Loucy (cell line): Measurements from ENCODE around the gene SRBD1.

Experiments used
- H2AFZ ChIP-seq: fragments of 200-600 bp; sonication (generic); 2 replicates; pipeline ENCODE4 v1.6.0; 2016; ENCODE audit warnings: antibody characterized with exemption, mild to moderate bottlenecking, low read length, moderate library complexity
- H3F3A ChIP-seq: fragments of 200-600 bp; 2 replicates; pipeline ENCODE4 v1.6.0; 2016; ENCODE audit warnings: antibody characterized with exemption, low read depth, mild to moderate bottlenecking
- H3K27me3 ChIP-seq: fragments of 200-600 bp; sonication (generic); 2 replicates; pipeline ENCODE4 v1.6.1; 2014; ENCODE audit warnings: low read length, mild to moderate bottlenecking; ENCODE audit not compliant: insufficient read depth, poor library complexity, severe bottlenecking
- H3K36me3 ChIP-seq: fragments of 200-600 bp; sonication (generic); 2 replicates; pipeline ENCODE4 v1.6.1; 2016; ENCODE audit warnings: low read length; ENCODE audit not compliant: insufficient read depth
- H3K4me1 ChIP-seq: fragments of 200-600 bp; sonication (generic); 2 replicates; pipeline ENCODE4 v1.5.1; 2014; ENCODE audit warnings: low read length, mild to moderate bottlenecking; ENCODE audit not compliant: insufficient read depth, poor library complexity, severe bottlenecking
- H3K4me2 ChIP-seq: fragments of 200-600 bp; sonication (generic); 2 replicates; pipeline ENCODE4 v1.6.0; 2014; ENCODE audit warnings: antibody characterized with exemption, low read length, low read depth, mild to moderate bottlenecking; ENCODE audit not compliant: poor library complexity, severe bottlenecking
- H3K4me3 ChIP-seq: fragments of 200-600 bp; sonication (generic); 2 replicates; pipeline ENCODE4 v1.5.1; 2014; ENCODE audit warnings: low read length, mild to moderate bottlenecking, mixed read lengths; ENCODE audit not compliant: poor library complexity, severe bottlenecking
- H3K79me2 ChIP-seq: fragments of 200-600 bp; sonication (generic); 2 replicates; pipeline ENCODE4 v1.6.1; 2014; ENCODE audit warnings: low read length; ENCODE audit not compliant: insufficient read depth
- H3K9ac ChIP-seq: fragments of 200-600 bp; sonication (generic); 2 replicates; pipeline ENCODE4 v1.6.0; 2014; ENCODE audit warnings: mild to moderate bottlenecking, low read depth, low read length, moderate library complexity; ENCODE audit not compliant: poor library complexity, severe bottlenecking
- H3K9me2 ChIP-seq: fragments of 200-600 bp; sonication (generic); replicated peaks from 2 replicates; pipeline ENCODE4 v1.6.1; 2016; ENCODE audit warnings: low read depth, low read length, mixed read lengths
- H3K9me3 ChIP-seq: fragments of 200-600 bp; sonication (generic); 2 replicates; pipeline ENCODE4 v1.6.1; 2014; ENCODE audit warnings: mild to moderate bottlenecking, antibody characterized with exemption, low read length, low read depth; ENCODE audit not compliant: insufficient read depth
- H4K20me1 ChIP-seq: fragments of 200-600 bp; sonication (generic); 2 replicates; pipeline ENCODE4 v1.6.0; 2014; ENCODE audit warnings: antibody characterized with exemption, low read length, mild to moderate bottlenecking; ENCODE audit not compliant: insufficient read depth, poor library complexity, severe bottlenecking
- EZH2phosphoT487 ChIP-seq: fragments of 200-600 bp; IDR thresholded peaks from 2 replicates; pipeline ENCODE4 v1.6.1; 2018; ENCODE audit warnings: antibody characterized with exemption, mild to moderate bottlenecking, moderate library complexity, borderline replicate concordance
- TF ChIP-seq, protein P1 (sequence below): fragments of 200-600 bp; sonication (generic); conservative IDR thresholded peaks from 2 replicates; pipeline ENCODE4 v1.5.1; 2014; ENCODE audit warnings: mild to moderate bottlenecking, antibody characterized with exemption, low read length

Gene SRBD1

DNA sequence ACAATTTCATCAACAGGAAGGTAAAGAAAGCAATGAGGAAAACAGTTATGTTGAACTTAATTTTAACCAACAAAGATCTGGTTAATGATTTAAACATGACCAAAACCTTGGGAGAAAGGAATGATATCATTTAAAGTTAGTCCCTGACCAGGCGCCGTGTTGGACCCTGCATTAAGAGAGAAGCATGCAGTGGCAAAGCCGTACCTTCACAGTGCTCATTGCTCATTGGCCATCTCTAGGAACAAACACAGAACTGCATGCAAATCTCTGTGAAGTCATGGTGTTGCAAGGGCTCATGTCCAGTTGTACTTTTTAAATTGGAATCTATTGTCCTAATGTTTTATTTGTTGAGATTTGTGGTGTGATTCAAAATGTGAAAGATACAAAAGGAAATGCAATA lies 12.0 kb upstream of the SRBD1 start:
- Histone ChIP-seq H3K4me3 (no peak overlapping the region), H2AFZ (no peak overlapping the region), H3F3A (no peaks in the 10 kb centered on the region), H4K20me1 (no peaks in the 10 kb centered on the region), H3K4me2 (no peak overlapping the region), H3K9ac (no peak overlapping the region), H3K27me3 (no peaks in the 10 kb centered on the region), H3K9me2 (no peaks in the 10 kb centered on the region), H3K36me3 (no peaks in the 10 kb centered on the region), H3K4me1 (no peaks in the 10 kb centered on the region), H3K79me2 (no peaks in the 10 kb centered on the region), H3K9me3 (no peaks in the 10 kb centered on the region)
- TF ChIP-seq EZH2phosphoT487, result no peak
- TF ChIP-seq, protein P1, sequence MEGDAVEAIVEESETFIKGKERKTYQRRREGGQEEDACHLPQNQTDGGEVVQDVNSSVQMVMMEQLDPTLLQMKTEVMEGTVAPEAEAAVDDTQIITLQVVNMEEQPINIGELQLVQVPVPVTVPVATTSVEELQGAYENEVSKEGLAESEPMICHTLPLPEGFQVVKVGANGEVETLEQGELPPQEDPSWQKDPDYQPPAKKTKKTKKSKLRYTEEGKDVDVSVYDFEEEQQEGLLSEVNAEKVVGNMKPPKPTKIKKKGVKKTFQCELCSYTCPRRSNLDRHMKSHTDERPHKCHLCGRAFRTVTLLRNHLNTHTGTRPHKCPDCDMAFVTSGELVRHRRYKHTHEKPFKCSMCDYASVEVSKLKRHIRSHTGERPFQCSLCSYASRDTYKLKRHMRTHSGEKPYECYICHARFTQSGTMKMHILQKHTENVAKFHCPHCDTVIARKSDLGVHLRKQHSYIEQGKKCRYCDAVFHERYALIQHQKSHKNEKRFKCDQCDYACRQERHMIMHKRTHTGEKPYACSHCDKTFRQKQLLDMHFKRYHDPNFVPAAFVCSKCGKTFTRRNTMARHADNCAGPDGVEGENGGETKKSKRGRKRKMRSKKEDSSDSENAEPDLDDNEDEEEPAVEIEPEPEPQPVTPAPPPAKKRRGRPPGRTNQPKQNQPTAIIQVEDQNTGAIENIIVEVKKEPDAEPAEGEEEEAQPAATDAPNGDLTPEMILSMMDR, result no peak

- H4K20me1 ChIP-seq, result no peaks in the 10 kb centered on the region
- no peaks in the 10 kb centered on the region for H3K36me3 ChIP-seq
- no peak overlapping the region for H3K4me3 ChIP-seq
- H3K9me2 ChIP-seq, result no peaks in the 10 kb centered on the region
- H3K27me3 ChIP-seq, result no peaks in the 10 kb centered on the region
- TF ChIP-seq, protein P1, result no peak
- no peak for TF ChIP-seq EZH2phosphoT487
- H3K4me2 ChIP-seq, result no peak overlapping the region
- no peak overlapping the region for H2AFZ ChIP-seq
- no peak overlapping the region for H3K9ac ChIP-seq
- no peaks in the 10 kb centered on the region for H3F3A ChIP-seq
- H3K9me3 ChIP-seq, result no peaks in the 10 kb centered on the region
- H3K4me1 ChIP-seq, result no peaks in the 10 kb centered on the region
- no peaks in the 10 kb centered on the region for H3K79me2 ChIP-seq
These were observed 11.4 kb upstream of the SRBD1 start for GRCh38 chr2:45622336-45623075.

DNA sequence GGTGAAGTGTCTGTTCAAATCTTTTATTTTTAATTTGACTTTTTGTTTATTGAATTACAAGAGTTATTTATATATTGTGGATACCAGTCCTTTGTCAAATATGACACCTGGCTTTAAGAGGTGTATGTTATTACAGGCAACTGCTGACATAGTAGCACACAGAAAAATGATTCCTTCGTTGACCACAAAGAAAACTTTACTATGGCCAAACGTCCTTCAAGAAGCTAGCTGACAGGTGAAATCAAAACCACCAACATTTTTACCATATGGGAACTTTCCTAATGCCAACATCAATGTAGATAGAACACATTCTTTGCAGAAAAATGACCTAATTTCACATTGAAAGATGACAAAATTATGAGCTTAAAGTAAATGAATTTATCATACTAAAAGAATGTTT lies 6.4 kb upstream of the SRBD1 start:
- no peaks in the 10 kb centered on the region for H4K20me1 ChIP-seq
- H3K9me2 ChIP-seq, result no peaks in the 10 kb centered on the region
- H3K9me3 ChIP-seq, result no peaks in the 10 kb centered on the region
- H3K4me2 ChIP-seq, result no peak overlapping the region
- H3K4me1 ChIP-seq, result no peaks in the 10 kb centered on the region
- H3K9ac ChIP-seq, result no peak overlapping the region
- no peaks in the 10 kb centered on the region for H3K79me2 ChIP-seq
- no peak overlapping the region for H3K4me3 ChIP-seq
- H3K36me3 ChIP-seq, result no peaks in the 10 kb centered on the region
- TF ChIP-seq EZH2phosphoT487, result no peak
- TF ChIP-seq, protein P1, result no peak
- no peaks in the 10 kb centered on the region for H3K27me3 ChIP-seq
- no peak overlapping the region for H2AFZ ChIP-seq
- no peaks in the 10 kb centered on the region for H3F3A ChIP-seq
